PC-3 (cell line): Measurements from ENCODE around the gene COL7A1.

ENCODE experiments used
- EZH2 ChIP-seq: fragments of 300-600 bp; sonication (generic); IDR thresholded peaks from one replicate; pipeline ENCODE4 v1.6.1; 2017; ENCODE audit warnings: antibody characterized with exemption, mild to moderate bottlenecking, low read length; ENCODE audit not compliant: unreplicated experiment
- TF ChIP-seq, protein P1 (sequence below): fragments of 300-600 bp; sonication (generic); conservative IDR thresholded peaks from 2 replicates; pipeline ENCODE4 v1.5.1; 2017; ENCODE audit warnings: antibody characterized with exemption, low read depth, mild to moderate bottlenecking, low read length

DNA sequence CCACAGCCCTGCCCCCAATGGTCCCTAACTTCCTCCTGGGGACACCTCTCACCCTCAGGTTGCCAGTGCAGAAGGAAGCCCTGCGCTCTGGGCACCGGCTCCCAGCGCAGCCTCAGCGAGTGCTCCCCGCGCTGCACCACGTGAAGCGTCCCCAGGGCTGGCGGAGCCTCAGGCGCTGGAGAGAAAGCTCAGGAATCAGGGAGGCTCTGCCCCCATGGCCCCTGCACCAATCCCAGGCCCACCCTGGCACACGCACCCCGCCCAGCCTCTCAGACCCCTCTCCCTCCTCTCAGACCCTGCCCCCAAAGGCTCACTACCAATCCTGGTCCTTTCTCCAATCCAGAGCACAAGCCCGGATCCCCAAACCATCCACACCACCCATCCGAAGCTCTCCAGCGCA lies 6.9 kb downstream of the COL7A1 start:
- TF ChIP-seq, protein P1, sequence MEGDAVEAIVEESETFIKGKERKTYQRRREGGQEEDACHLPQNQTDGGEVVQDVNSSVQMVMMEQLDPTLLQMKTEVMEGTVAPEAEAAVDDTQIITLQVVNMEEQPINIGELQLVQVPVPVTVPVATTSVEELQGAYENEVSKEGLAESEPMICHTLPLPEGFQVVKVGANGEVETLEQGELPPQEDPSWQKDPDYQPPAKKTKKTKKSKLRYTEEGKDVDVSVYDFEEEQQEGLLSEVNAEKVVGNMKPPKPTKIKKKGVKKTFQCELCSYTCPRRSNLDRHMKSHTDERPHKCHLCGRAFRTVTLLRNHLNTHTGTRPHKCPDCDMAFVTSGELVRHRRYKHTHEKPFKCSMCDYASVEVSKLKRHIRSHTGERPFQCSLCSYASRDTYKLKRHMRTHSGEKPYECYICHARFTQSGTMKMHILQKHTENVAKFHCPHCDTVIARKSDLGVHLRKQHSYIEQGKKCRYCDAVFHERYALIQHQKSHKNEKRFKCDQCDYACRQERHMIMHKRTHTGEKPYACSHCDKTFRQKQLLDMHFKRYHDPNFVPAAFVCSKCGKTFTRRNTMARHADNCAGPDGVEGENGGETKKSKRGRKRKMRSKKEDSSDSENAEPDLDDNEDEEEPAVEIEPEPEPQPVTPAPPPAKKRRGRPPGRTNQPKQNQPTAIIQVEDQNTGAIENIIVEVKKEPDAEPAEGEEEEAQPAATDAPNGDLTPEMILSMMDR, result no peak
- TF ChIP-seq EZH2, result no peak
